Lower leg skin (tissue), 3 donors: ENCODE measurements around the gene CXCR3.
"Not testable (repeated sequence)": the region's sequence is repeated elsewhere in the genome, so short reads cannot be mapped to it uniquely, and the experiment has no call there.

Source experiments
- POLR2A ChIP-seq, 2 donors: fragments of 450-650 bp; IDR thresholded peaks; one replicate each; pipeline ENCODE4 v1.6.1; 2016 to 2017; ENCODE audit warnings: antibody characterized with exemption in 2 of 2, mild to moderate bottlenecking in 1 of 2, moderate library complexity in 1 of 2
- TF ChIP-seq, protein P1 (sequence below), 3 donors: fragments of 450-650 bp; IDR thresholded peaks; one replicate each; pipeline ENCODE4 v1.5.1; 2016; ENCODE audit warnings: antibody characterized with exemption in 3 of 3, mild to moderate bottlenecking in 3 of 3, moderate library complexity in 2 of 3

GRCh38 chrX:71662654-71663053 is 44.3 kb upstream of the CXCR3 start:
- TF ChIP-seq, protein P1, sequence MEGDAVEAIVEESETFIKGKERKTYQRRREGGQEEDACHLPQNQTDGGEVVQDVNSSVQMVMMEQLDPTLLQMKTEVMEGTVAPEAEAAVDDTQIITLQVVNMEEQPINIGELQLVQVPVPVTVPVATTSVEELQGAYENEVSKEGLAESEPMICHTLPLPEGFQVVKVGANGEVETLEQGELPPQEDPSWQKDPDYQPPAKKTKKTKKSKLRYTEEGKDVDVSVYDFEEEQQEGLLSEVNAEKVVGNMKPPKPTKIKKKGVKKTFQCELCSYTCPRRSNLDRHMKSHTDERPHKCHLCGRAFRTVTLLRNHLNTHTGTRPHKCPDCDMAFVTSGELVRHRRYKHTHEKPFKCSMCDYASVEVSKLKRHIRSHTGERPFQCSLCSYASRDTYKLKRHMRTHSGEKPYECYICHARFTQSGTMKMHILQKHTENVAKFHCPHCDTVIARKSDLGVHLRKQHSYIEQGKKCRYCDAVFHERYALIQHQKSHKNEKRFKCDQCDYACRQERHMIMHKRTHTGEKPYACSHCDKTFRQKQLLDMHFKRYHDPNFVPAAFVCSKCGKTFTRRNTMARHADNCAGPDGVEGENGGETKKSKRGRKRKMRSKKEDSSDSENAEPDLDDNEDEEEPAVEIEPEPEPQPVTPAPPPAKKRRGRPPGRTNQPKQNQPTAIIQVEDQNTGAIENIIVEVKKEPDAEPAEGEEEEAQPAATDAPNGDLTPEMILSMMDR (IDR thresholded peaks at IDR 0.05): not testable (repeated sequence)
- TF ChIP-seq POLR2A (IDR thresholded peaks at IDR 0.05): not testable (repeated sequence)
